ENCODE results near the gene LRIG2.
A peak's percentile ranks its signal among the peaks of the same experiment; 100 is the strongest.
"Not testable (repeated sequence)": the region's sequence is repeated elsewhere in the genome, so short reads cannot be mapped to it uniquely, and the experiment has no call there.

The LRIG2 gene

GRCh38 chr1:113072757-113073478 is at the start of gene LRIG2:
Gene LRIG2 (plus strand): TSS chr1:113073198. CDS start chr1:113073407, 209 bp downstream.
- peak; percentile 94 for DNase-seq

- DNase-seq, result not testable (repeated sequence)
Measured at GRCh38 chr1:113023316-113023715, 49.7 kb upstream of the LRIG2 start.

- no peak for DNase-seq
Measured at GRCh38 chr1:113027007-113027406, 46.0 kb upstream of the LRIG2 start.

GRCh38 chr1:113027449-113027848 is 45.5 kb upstream of the LRIG2 start:
- DNase-seq, result no peak

GRCh38 chr1:113029822-113030221 is 43.2 kb upstream of the LRIG2 start:
- DNase-seq, result no peak

- no peak for DNase-seq
Measured at GRCh38 chr1:113031171-113031933, 41.6 kb upstream of the LRIG2 start.

GRCh38 chr1:113035086-113035485 is 37.9 kb upstream of the LRIG2 start:
- no peak for DNase-seq

GRCh38 chr1:113036639-113037321 is 36.2 kb upstream of the LRIG2 start:
- DNase-seq, result no peak

GRCh38 chr1:113040041-113040440 is 33.0 kb upstream of the LRIG2 start:
- DNase-seq, result no peak

- DNase-seq, result no peak
Measured at GRCh38 chr1:113040718-113041412, 32.1 kb upstream of the LRIG2 start.

- DNase-seq, result no peak
Measured at GRCh38 chr1:113041569-113042284, 31.3 kb upstream of the LRIG2 start.

- peak; percentile 29 to 45 for DNase-seq
Measured at GRCh38 chr1:113042285-113043143, 30.5 kb upstream of the LRIG2 start.

GRCh38 chr1:113043144-113043488 is 29.9 kb upstream of the LRIG2 start:
- DNase-seq, result not testable (repeated sequence)

GRCh38 chr1:113046569-113046968 is 26.4 kb upstream of the LRIG2 start:
- DNase-seq, result no peak

GRCh38 chr1:113048064-113048463 is 24.9 kb upstream of the LRIG2 start:
- DNase-seq, result peak in 1 of 2 experiments; percentile 21

GRCh38 chr1:113053344-113054126 is 19.5 kb upstream of the LRIG2 start:
- no peak for DNase-seq

GRCh38 chr1:113055570-113055969 is 17.4 kb upstream of the LRIG2 start:
- no peak for DNase-seq

- DNase-seq, result peak in 1 of 2 experiments; percentile 18
Measured at GRCh38 chr1:113057006-113057405, 16.0 kb upstream of the LRIG2 start.

GRCh38 chr1:113058941-113059706 is 13.9 kb upstream of the LRIG2 start:
- no peak for DNase-seq

GRCh38 chr1:113063456-113063855 is 9.5 kb upstream of the LRIG2 start:
- not testable (repeated sequence) for DNase-seq
